MM.1S (cell line): ENCODE data around the gene RIMKLB.

ENCODE experiments used
- CTCF ChIP-seq: fragments of 300-600 bp; sonication (generic); IDR thresholded peaks from 2 replicates; pipeline ENCODE4 v1.5.1; 2016; ENCODE audit warnings: antibody characterized with exemption, low read length, mixed read lengths
- EZH2 ChIP-seq: fragments of 300-600 bp; sonication (generic); optimal IDR thresholded peaks from 2 replicates; pipeline ENCODE3; 2017; ENCODE audit warnings: low read depth, mild to moderate bottlenecking, antibody characterized with exemption, low read length, mixed read lengths

- no peak for TF ChIP-seq CTCF
- no peak for TF ChIP-seq EZH2
Observed at GRCh38 chr12:8672381-8672780, 25.4 kb upstream of the RIMKLB start.
